BE2C (cell line): ENCODE measurements around the gene NDST4.
"Not testable (repeated sequence)": the region's sequence is repeated elsewhere in the genome, so short reads cannot be mapped to it uniquely, and the experiment has no call there.

Experiments
- DNase-seq: peaks from one replicate; pipeline ENCODE4 v3.0.0-alpha.2; 2020
- H3K27me3 ChIP-seq: fragments of 250-450 bp; sonication (Bioruptor Pico); 2 replicates; pipeline ENCODE4 v1.5.1; 2020; ENCODE audit warnings: mild to moderate bottlenecking
- H3K36me3 ChIP-seq: fragments of 250-450 bp; sonication (Bioruptor Pico); 2 replicates; pipeline ENCODE4 v1.5.1; 2020; ENCODE audit warnings: mild to moderate bottlenecking
- H3K4me1 ChIP-seq: fragments of 250-450 bp; sonication (Bioruptor Pico); 2 replicates; pipeline ENCODE4 v1.5.1; 2020
- H3K4me3 ChIP-seq: 2 replicates; pipeline ENCODE4 v1.5.1; 2011; ENCODE audit warnings: low read depth, low read length
- H3K9me3 ChIP-seq: fragments of 250-450 bp; sonication (Bioruptor Pico); 2 replicates; pipeline ENCODE4 v1.5.1; 2020
- TF ChIP-seq, protein P1 (sequence below): IDR thresholded peaks from 2 replicates; pipeline ENCODE4 v1.5.1; 2012; ENCODE audit warnings: mild to moderate bottlenecking, low read depth, low read length

NDST4 gene

DNA sequence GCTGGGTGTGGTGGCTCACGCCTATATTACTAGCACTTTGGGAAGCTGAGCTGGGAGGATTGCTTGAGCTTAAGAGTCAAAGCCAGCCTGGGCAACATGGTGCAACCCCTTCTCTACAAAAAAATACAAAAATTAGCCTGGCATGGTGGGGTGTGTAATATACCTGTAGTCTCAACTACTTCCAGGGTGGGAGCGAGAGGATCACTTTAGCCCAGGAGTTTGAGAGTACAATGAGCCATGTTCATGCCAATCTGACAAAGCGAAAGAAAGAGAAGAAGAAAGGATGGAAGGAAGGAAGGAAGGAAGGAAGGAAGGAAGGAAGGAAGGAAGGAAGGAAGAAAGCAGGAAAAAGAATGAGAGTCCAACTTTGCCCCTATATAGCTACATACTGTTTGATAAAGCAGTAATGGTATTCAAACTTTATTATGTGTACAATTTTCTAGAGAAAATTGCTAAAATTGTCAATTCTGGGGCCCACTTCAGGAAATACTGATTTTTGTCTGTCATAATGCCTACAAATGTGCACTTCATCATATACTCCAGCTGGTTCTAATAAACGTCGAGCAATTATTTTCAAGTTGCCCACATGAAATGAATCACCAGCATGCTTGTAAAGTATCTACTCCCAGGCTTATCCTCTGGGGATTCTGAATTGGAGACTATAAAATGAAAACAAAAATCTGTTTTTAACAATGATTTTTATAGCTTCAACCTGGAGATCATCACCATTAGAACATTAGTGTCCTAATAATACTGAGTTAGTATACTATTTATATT lies 132.3 kb downstream of the NDST4 start:
- no peaks in the 10 kb centered on the region for H3K4me1 ChIP-seq
- TF ChIP-seq, protein P1, sequence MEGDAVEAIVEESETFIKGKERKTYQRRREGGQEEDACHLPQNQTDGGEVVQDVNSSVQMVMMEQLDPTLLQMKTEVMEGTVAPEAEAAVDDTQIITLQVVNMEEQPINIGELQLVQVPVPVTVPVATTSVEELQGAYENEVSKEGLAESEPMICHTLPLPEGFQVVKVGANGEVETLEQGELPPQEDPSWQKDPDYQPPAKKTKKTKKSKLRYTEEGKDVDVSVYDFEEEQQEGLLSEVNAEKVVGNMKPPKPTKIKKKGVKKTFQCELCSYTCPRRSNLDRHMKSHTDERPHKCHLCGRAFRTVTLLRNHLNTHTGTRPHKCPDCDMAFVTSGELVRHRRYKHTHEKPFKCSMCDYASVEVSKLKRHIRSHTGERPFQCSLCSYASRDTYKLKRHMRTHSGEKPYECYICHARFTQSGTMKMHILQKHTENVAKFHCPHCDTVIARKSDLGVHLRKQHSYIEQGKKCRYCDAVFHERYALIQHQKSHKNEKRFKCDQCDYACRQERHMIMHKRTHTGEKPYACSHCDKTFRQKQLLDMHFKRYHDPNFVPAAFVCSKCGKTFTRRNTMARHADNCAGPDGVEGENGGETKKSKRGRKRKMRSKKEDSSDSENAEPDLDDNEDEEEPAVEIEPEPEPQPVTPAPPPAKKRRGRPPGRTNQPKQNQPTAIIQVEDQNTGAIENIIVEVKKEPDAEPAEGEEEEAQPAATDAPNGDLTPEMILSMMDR = no peak
- no peaks in the 10 kb centered on the region for H3K27me3 ChIP-seq
- H3K36me3 ChIP-seq = no peaks in the 10 kb centered on the region
- DNase-seq = no peak
- H3K4me3 ChIP-seq = no peak overlapping the region
- no peaks in the 10 kb centered on the region for H3K9me3 ChIP-seq

DNA sequence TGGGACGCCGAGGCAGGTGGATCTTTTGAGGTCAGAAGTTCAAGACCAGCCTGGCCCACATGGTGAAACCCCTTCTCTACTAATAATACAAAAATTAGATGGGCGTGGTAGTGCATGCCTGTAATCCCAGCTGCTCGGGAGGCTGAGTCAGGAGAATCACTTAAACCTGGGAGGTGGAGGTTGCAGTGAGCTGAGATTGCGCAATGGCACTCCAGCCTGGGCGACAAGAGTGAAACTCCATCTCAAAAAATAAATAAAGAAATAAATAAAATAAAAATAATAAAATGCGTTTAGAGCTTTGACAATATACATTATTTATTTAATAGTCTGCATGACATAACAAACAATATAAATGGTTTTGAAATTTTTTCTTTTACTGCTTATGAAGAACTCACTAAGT lies 133.0 kb downstream of the NDST4 start:
- not testable (repeated sequence) for H3K9me3 ChIP-seq, H3K4me3 ChIP-seq, H3K4me1 ChIP-seq, H3K27me3 ChIP-seq, H3K36me3 ChIP-seq, DNase-seq

GRCh38 chr4:114976901-114977300 lies 136.5 kb downstream of the NDST4 start:
- Histone ChIP-seq H3K27me3 (no peaks in the 10 kb centered on the region), H3K4me1 (no peaks in the 10 kb centered on the region), H3K9me3 (no peaks in the 10 kb centered on the region), H3K36me3 (no peaks in the 10 kb centered on the region), H3K4me3 (no peak overlapping the region)
- DNase-seq = no peak
- TF ChIP-seq, protein P1 = no peak

- Histone ChIP-seq H3K4me1 (no peaks in the 10 kb centered on the region), H3K9me3 (no peaks in the 10 kb centered on the region), H3K36me3 (no peaks in the 10 kb centered on the region), H3K27me3 (no peaks in the 10 kb centered on the region), H3K4me3 (no peak overlapping the region)
- no peak for DNase-seq
- TF ChIP-seq, protein P1 = no peak
Observed at GRCh38 chr4:114964026-114964425, 149.4 kb downstream of the NDST4 start.

GRCh38 chr4:114945616-114946015 lies 167.8 kb downstream of the NDST4 start:
- Histone ChIP-seq H3K4me1 (no peaks in the 10 kb centered on the region), H3K27me3 (no peaks in the 10 kb centered on the region), H3K9me3 (no peaks in the 10 kb centered on the region; the same call in 1 of the 2 replicates), H3K36me3 (no peaks in the 10 kb centered on the region), H3K4me3 (no peak overlapping the region)
- DNase-seq = no peak
- TF ChIP-seq, protein P1 = no peak

DNA sequence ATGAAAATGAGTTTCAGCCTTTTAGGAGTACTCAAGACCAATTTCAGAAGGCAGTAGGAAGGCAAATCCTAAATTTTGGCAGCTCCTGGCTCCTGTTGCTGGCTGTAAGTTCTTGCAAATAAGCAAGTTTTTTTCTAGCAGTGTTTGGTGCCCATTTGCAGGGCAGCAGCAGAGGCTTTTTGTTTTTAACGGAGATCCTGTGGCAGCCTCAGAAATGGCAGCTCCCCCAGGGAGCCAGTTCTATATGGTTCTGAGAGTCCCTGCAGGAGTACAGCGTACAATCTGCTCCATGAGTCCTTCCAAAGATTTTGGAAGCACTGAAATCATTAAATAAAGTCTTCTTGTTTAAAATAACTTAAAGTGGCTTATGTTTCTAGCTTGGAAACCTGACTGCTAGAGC lies 171.9 kb downstream of the NDST4 start:
- no peak for DNase-seq
- TF ChIP-seq, protein P1 = no peak
- Histone ChIP-seq H3K27me3 (no peaks in the 10 kb centered on the region), H3K36me3 (no peaks in the 10 kb centered on the region), H3K4me3 (no peak overlapping the region), H3K9me3 (no peaks in the 10 kb centered on the region), H3K4me1 (no peaks in the 10 kb centered on the region)
